GM21360 (cell line): ENCODE measurements around the gene SWT1.

Experiments used
- ATAC-seq: cut with Tn5 transposase; IDR thresholded peaks from one replicate; pipeline ENCODE4 v1.9.1; 2021; ENCODE audit warnings: mild to moderate bottlenecking, moderate library complexity; ENCODE audit not compliant: unreplicated experiment

The SWT1 gene

DNA sequence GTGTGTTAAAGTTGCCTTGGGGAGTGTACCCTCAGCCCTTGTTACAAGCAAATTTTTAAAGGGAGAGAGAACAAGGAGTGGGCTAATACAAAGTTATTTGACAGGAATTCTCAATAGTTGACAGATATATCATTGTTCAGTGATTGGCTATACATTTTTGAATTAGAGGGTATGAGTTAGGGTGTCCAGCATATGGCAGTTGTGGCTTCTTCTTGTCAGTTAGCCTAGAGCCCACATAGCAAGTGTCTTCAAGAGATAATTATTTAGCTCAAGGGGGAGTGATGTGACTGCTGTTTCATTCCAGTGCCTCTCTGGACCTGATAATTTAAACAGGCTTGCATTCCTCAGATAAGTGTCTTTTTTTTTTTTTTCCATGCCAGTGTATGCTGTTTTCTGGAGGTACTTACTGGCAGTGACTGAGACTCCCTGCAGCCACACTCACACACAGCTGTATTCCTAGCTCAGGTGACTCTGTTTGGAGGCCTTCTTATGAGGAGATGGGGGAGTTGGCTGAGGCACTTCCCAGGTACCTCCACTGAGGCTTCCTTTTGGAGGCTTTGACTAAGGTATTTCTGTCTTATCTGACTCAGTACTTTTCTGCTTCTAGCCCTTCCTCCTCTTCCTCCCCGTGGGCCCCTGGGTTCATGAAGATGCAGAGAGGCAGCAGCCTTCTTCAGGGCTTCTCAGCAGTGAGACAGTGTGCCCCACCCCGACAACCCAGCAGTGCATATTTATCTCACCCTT, 127.7 kb downstream of the SWT1 start:
- ATAC-seq = no peak

- ATAC-seq = no peak
Observed at GRCh38 chr1:185287451-185287850, 130.5 kb downstream of the SWT1 start.

DNA sequence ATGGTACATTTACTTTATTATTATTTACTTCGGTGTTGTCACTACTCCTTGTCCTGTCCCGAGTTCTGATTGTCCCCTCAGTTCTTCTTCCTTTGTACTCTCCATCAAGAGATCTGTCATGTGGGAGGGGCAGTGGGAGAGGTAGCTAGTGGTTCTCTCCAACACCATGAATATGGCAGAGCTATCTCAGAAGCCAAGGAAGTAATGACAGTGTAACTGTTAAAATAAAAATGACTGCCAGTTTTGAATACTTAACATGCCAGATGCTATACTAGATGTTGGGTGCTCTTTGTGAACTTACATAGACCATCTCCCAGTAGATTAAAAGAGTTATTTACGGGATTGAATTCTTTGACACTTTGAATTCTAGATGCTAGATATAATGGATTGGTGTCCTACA, 131.5 kb downstream of the SWT1 start:
- no peak for ATAC-seq

DNA sequence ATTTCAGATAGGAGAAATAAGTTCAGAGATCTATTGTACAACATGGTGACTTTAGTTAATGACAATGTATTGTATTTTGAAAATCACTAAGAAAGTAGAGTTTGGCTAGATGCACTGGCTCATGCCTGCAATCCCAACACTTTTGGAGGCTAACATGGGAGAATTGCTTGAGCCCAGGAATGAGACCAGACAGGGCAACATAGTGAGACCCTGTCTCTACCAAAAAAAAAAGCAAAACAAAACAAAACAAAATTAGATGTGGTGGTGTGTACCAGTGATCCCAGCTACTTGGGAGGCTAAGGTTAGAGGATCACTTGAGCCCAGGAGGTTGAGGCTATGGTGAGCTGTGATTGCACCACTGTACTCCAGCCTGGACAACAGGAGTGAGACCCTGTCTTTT, 132.9 kb downstream of the SWT1 start:
- ATAC-seq = no peak

GRCh38 chr1:185291159-185291558, 134.2 kb downstream of the SWT1 start:
- ATAC-seq = no peak

- ATAC-seq = no peak
Observed at GRCh38 chr1:185291652-185292051, 134.7 kb downstream of the SWT1 start.

DNA sequence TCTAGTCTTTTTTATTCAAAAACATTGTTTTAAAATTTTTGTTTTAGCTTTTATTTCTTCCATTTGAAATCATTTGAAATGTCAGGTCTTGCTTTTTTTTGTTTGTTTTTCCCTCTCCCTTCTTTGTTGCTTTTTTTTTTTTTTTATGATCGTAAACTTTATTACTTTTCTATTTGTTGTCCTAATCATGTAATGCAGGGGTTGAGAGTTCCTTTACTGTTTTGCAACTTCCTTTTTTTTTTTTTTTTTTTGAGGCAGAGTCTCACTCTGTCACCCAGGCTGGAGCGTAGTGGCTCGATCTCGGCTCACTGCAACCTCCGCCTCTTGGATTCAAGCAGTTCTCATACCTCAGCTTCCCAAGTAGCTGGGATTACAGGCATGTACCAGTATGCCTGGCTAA, 135.3 kb downstream of the SWT1 start:
- ATAC-seq = no peak

- no peak for ATAC-seq
Observed at GRCh38 chr1:185293967-185294542, 137.1 kb downstream of the SWT1 start.

GRCh38 chr1:185295091-185295490, 138.1 kb downstream of the SWT1 start:
- ATAC-seq = no peak

DNA sequence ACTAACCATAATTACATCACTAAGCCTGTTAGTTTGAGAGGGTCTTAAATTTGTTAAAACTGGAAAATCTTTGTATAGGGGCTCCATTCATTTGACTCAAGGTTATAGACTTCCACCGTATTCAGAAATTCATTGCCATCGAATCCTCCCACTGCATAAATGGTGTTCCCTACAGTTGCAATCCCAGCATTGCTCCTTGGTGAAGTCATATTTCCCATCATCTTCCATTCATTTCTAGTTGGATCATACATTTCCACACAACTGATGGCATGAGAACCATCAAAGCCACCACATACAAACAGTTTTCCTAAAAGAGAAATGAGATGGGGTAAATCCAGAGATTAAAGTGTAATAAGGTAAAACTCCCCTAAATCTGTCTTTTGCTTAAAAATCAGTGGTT, 141.0 kb downstream of the SWT1 start:
- ATAC-seq = no peak

DNA sequence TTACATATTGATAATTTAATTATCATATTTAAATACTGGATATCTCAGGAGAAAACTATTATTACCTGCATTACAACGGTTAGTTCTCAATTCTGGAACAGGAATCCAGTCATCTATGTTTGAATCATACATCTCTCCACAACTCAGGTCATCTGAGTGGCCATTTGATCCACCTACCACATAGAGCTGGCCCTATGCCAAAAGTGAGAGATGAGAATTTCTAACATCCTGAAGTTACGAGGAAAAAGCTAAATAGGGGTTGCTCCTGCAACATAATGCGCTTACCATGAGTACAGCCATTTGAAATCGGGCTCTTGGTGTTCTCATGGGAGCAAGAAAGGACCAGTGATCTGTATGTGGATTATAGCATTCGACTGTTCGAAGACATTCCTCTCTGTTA, 143.2 kb downstream of the SWT1 start:
- ATAC-seq = no peak

DNA sequence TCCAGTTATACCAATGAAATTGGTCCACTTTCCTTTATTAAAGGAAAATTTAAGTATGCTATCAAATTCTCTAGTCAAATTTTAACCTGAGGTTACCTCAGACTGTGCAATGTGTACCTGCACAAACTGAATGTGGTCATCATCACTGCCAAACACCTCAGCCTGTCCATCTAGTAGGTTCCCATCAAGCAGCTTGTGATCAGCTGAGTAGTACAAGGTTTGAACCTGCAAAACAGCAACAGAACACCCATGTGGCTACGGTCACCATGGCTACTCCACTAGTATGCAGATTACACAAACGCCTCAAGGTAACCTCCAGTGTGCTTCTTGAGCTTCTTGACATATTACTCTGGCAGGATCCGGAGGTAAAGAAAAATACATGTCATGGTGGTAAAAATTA, 148.5 kb downstream of the SWT1 start:
- ATAC-seq = no peak

- no peak for ATAC-seq
Observed at GRCh38 chr1:185308126-185308525, 151.2 kb downstream of the SWT1 start.

DNA sequence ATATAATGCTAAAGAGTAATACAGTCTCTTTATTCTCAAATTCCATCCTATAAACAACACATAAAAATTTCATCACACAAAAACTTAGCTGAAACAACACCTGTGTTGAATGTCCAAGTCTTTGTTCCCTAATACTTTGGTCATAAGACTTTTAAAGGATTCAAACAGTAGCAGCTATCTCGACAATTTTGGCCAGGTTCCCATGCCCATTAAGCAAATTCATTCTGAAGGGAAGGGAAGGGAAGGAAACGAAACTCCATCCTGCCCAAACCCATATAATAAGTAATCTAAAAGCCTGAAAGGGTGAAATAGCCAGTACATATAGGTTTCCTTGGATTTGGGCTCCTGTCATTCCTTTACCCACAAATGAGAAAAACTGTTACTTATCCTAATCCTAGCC, 152.6 kb downstream of the SWT1 start:
- ATAC-seq = no peak

- ATAC-seq = no peak
Observed at GRCh38 chr1:185311589-185312225, 154.7 kb downstream of the SWT1 start.

DNA sequence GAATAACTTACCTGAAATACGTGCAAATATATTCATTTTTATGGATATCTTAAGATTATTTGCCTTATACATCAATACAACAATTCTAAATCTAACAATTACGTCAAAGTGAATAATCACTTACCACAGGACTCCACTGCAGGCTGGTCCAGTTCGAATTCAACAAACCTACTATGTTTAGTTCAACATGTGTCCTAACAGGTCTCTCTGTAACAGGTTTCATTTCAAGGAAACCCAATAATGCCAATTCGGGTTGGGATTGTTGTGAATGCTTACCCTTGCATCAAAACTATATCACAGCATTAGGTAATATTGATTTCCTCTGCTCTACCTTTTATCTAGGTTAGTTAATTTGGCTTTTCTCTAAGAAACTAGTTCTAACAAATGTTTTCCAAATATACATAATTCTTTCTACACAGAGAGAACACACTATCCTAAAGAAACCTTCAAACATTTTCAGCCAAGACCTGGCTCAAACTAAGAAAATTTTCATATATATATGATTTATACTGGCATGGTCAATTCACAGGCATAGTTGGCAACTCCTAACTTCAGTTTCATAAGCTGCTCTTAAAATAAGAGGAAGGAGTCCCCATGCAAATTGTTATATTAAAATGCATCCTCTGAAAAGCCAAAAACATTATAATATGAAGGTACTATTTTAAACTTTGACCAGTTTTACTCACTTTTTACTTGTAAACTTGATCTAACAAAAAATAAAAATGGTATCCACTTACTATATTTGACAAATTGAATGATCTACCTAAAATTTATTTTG, 155.6 kb downstream of the SWT1 start:
- no peak for ATAC-seq

DNA sequence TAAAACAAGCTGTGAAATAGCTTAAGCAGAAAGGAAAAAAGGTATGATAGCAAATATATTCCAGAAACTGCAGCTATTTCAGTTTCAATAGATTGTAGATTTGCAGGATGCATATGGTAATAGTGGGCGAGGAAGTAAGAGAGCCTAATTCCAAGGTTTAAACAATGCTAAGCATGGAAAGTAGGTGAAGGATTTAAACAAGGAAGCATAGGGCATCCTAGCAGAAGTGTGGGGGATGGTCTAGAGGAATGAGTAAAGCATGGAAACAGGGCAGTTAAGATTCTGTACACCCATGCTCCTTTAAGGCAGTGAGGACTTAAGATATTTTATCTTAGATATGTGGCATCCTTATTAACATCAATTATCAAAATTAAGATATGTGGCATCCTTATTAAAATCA, 157.4 kb downstream of the SWT1 start:
- no peak for ATAC-seq

- ATAC-seq = no peak
Observed at GRCh38 chr1:185315445-185316071, 158.6 kb downstream of the SWT1 start.

- peak; percentile 41 for ATAC-seq
Observed at GRCh38 chr1:185316163-185317033, 159.4 kb downstream of the SWT1 start.
